ENCODE results near the gene ARMC7. TPM values are rescaled to one million over a fixed set of nuclear protein-coding genes. Genes with fewer than 3 reads are reported as not detected.
A peak's percentile ranks its signal among the peaks of the same experiment; 100 is the strongest.

The ARMC7 gene
- polyA plus RNA-seq, 3 donors = 15.2 to 17.7 (median 15.8) TPM

DNA sequence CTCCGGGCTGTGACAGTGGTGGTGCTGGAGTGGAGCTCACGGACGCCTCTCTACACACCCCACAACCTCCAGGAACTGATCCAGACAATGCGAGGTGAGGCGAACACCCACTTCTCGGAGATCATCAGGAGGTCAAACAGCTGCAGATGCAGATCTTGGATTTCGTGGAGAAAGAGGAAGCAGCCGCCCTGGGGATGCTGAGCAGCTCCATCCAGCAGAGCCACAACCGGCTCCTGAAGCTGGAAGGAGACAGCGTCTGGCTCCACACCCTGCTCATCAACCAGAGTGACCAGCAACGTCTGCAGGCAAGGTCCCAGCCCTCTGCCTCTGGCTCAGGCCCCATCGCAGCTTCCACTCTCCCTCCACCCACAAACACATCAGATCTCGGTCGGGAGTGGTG lies 35.2 kb upstream of the ARMC7 start:
- no peak for DNase-seq (ENCODE audit: extremely low read depth in 1 of 11, low read depth in 9 of 11, low spot score in 4 of 11)

DNA sequence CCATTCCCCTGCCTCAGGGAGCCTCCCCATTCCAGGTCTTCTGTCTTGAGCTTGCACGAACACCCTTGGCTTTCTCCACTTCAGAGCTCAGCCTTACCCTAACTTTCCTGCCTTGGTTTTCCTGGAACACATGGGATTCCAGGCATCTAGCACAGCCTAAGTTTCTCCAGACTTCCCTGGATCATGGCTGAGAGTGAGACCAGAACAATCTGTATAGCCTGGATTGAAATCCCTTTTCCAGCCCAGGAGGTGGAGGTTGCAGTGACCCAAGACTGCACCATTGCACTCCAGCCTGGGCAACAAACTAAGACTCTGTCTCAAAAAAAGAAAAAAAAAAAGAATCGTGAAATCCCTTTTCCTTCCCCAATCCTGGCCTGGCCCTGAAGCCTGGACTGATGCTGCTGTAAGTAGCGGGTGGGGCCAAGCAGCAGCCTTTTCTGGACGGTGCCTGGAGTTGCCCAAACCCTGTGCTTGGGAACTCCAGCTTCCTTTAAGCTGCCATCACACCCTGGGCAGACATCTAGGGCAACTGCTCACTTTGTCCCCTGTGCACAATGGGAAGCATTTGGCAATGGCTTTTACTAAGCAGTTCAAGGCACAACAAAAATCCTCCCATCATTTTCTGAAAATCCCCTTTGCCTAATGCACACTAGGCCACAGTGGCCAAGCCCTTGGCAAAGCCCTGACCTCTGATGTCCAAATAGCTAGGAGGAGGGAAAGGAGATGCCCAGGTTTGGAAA lies 34.0 kb upstream of the ARMC7 start:
- no peak for DNase-seq (ENCODE audit: extremely low read depth in 1 of 11, low read depth in 9 of 11, low spot score in 4 of 11)

DNA sequence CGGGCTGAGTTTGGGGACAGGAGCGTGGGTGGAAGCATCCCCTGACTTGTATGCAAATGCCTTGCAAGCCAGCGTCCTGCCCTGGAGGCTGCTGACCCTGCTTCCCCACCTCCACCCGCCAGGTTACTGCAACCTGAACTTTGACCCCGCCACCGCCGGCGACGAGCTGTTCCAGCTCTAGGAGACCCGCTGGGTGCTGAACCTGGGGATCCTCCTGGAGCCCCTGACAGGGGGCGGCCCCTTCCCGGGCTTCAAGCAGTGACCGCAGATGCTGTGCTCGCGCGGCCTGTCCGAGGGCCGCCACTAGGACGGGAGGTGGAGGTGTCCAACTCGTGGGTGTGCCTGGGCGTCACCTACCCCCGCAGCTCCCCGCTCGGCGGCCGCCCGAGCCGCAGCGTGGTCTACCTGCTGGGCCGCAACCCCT lies 32.7 kb upstream of the ARMC7 start:
- no peak for DNase-seq (ENCODE audit: extremely low read depth in 1 of 11, low read depth in 9 of 11, low spot score in 4 of 11)

DNA sequence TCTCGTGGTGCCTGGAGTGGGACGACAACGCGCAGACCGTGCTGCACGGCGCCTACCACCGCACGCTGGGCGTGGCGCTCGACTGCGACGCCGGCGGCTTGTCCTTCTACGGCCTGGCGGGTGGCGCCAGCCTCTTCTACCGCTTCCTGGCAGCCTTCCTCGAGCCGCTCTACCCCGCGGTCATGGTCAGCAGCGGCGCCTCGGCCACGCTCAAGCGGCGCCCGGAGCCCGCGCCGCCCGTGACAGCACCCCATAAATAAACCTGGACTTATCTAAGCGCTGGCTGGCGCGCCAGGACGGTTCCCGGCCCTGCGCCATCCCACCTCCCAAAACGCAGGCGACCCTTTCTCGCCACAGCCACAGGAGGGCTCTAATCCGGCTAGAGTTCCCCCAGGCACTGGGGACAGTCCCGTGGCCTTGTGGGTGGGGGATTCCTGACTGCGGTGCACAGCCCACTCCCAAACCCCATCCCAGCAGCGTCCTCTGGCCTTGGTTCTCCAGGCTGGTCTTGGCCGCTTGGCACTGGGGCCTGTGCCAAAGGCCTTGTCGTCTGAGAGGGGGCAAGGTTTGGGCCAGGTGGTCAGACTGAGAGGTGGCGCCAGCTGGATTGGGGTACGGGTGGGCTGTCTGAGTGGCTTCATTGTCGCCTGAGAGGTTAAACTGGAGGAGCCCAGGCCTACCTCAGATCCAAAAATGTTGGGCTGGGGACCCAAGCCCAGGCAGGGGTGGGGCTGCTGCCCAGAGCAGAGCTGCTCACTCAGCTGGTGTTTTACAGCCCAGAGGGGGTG lies 32.1 kb upstream of the ARMC7 start:
- peak in 1 of 11 donors; percentile 37 for DNase-seq (ENCODE audit: extremely low read depth in 1 of 11, low read depth in 9 of 11, low spot score in 4 of 11)

DNA sequence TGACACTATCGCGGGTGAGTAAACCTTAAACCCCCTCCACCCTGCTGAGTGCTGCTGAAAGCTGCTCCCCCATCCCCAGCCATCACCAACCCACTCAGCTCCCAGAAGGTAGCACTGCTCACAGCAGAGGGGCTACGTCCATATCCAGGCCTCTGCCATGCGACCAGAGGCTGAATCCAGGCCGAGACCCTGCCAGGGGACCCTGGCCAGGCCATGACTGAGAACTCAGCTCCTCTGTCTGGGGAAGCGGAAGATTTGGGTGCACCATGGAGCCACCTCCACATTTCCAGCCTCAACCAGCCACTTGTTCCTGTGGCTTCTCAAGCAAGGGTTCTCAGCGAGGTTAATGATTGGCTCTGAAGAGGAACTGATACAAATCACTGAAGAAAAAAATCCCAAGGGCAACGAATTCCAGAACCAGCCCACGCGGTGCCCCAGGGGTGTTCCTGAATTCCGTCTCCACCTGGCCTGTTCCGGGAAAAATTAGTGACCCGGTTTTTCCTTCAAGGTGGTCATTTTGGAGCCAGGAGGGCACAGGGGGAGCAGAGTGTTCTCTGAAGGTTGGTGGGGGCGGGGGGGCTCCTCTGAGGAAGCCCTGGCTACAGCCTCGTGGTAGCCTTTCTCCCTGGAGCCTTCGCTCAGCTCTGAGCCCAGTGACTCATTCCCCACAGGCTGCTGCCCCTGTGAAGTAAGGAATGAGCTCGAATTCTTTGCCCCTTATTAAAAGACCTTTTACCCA lies 31.3 kb upstream of the ARMC7 start:
- peak in 2 of 11 donors; percentile 44 to 74 for DNase-seq (ENCODE audit: extremely low read depth in 1 of 11, low read depth in 9 of 11, low spot score in 4 of 11)

DNA sequence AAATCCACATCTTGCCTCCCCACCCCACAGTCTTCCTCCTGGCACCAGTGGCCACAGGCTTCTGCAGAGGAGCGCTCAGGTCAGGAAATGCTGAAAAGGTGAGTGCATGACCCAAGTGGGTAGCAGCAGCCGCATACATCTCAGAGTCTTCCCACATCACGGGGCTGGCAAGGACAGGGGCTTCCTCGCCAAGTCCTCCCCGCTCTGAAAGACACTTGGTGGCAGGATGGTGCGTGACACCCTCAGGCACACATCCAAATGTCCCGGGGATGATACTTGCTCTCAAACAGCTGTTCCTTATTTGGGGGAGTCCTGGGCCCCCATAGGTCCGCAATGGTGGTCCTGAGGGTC lies 30.8 kb upstream of the ARMC7 start:
- no peak for DNase-seq (ENCODE audit: extremely low read depth in 1 of 11, low read depth in 9 of 11, low spot score in 4 of 11)

DNA sequence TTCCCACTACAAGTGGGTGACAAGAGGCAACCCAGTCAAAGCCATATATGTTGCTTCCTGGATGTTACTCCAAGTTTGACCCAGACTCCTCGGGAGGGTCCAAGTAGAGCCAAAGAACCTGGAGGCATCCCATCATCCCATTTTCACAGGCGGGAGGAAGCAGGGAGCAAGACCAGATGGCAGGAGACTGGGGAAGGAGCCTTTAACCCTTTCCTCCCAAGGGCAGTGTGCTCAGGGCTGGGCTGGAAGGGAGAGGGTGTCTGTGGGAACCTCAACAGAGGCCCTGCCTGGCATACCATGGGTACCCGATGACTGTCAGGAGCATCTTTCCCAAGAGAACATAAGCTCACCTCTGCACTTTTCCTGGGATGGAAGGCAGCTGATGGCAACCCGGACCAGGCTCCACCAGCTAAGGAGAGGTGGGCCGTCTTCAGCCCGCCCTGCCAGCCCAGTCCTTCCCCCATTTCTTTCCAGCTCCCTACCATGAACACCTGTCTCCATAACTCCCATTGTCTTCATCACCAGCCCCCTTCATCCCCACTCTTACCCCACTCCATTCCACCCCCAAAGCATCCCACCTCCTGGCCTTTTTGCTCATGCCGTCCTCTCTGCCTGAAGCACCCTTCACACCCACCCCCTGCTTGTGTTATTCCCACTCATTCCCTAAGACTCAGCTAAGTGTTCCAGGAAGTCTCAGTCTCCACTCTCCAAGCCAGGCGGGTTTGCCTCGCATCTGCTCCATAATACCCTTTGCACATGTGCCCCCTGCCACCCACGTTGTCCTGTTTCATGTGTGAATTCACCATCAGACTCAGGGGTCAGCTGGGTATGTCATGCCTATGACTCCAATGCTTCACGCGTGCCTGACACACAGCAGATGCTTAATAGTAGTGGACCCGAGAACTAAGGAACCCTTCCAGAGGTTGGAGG lies 27.9 kb upstream of the ARMC7 start:
- DNase-seq (ENCODE audit: extremely low read depth in 1 of 11, low read depth in 9 of 11, low spot score in 4 of 11) = no peak

DNA sequence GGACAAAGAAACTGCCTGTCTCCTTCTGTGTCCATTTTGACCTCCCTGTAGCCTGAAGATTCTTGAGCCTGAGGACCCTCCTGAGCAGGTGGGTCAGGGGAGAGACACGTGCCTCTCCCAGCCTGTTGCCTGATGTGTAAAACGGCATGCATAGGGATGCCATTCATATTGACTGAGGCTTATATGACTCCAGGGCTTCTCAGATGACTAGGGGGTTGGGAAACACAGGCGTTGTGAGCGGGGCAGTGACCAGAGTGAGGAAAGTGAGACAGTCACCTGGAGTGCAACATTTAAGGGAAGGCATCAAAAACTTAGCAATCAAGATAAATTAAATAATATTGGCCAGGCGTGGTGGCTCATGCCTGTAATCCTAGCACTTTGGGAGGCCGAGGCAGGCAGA lies 27.1 kb upstream of the ARMC7 start:
- no peak for DNase-seq (ENCODE audit: extremely low read depth in 1 of 11, low read depth in 9 of 11, low spot score in 4 of 11)

DNA sequence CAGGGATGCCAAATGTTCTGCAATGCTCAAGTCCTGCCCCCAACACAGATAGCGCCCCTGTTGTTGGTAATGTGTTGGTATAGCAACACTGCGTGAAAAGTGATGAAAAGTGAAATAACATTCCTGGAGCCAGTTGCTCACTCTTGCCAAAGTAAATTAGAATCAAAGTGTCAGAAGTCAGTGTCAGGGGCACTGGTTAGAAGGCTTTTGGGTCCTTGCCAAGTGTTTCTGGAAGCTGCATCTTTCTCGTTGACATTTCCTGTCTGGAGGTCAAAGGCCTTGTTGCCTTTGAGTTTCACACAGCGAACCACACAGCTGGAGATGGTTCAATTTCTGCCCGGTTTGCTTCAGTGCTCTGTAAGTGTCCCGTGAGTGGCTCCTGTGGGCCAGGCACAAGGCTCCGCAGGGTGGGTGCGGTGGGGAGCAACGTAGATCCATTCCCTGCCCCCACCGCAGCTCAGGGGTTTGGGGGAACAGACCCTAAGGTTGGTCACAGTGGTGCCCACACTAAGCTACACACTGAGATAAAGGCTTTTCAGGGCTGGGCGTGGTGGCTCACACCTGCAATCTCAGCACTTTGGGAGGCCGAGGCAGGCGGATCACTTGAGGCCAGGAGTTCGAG lies 25.6 kb upstream of the ARMC7 start:
- no peak for DNase-seq (ENCODE audit: extremely low read depth in 1 of 11, low read depth in 9 of 11, low spot score in 4 of 11)

DNA sequence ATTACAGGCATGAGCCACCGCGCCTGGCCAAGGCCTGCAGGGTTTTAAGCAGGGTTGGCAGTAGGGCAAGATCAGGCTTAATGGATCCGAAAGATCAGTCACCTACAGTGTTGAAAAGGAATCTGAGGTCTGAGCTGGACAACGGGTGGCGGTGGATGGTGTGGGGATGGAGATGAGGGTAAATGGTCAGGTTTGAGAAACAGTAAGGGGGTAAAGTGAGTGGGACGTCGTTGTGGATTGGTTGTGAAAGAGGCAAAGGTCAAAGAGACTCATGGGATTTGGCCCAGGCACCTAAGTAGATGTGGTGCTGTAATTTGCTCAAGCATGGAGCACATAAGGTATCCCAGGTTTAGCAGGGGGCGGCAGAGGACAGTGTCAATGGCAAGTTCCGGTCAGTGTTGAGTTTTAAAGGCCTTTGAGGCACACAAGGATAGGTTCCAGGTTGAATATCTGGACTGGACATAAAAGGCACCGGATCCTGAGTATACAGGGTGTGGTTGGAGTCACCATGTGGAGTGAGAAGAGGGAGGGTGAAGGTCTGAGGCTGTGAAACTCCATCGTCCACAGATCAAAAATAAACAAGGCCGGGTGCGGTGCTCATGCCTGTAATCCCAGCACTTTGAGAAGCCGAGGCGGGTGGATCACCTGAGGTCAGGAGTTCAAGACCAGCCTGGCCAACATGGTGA lies 23.1 kb upstream of the ARMC7 start:
- DNase-seq (ENCODE audit: extremely low read depth in 1 of 11, low read depth in 9 of 11, low spot score in 4 of 11) = no peak

DNA sequence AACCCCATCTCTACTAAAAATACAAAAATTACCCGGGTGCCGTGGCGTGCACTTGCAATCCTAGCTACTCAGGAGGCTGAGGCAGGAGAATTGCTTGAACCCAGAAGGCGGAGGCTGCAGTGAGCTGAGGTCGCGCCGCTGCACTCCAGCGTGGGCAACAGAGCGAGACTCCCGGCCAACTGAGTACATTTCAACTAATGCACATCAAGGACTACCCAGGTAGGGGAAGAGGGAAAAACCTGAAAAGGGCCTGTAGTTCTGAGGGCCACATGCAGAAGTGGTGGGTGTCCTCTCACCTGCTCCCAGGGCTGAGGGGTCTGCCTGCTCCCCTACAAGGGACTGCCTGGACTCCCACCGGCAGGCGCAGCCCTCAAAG lies 22.6 kb upstream of the ARMC7 start:
- DNase-seq (ENCODE audit: extremely low read depth in 1 of 11, low read depth in 9 of 11, low spot score in 4 of 11) = no peak

DNA sequence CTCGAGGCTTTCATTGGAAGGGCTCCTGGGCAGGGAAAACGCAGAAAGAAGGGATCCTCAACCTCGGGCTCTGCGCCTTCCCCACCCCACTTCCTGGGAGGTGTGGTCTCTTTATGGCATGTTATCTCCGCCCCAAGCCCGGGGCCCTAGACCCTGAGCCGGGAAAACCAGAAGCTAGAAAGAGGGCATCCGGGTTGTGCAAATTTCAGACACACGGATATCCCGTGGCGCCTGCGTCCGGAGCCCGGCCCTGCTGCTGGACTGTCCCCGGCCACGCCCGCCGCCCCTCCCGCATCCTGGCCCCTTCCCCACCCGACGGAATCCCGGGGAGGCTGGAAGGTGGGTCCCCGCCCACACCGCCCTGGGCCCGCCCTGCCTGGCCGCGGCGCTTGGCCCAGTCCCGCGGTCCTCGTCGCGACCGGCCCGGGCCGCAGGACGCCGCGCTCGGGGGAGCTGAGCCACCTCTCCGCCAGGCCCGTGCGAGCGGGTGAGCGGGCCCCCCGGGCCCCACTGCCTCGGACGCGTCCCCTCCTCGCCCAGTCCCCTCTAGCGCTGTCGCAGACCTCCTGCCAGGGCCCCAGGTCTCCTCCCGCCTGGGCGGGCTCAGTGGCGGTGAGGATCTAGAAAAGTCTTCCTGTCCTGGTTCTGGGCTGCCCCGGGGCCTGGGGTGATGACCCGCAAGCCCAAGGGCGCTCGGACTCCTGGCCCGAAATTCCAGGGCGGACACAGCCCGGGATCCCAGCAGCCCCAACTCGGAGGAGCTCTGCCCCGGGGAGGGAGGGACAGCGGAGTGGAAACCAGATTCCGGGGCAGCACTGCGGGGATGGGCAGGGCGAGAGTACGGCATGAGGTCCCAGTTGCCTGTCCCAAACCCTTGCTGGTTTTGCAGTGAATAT lies 22.0 kb upstream of the ARMC7 start, which contains the start of gene SLC16A5:
Gene SLC16A5, plus strand, starts transcription at position 397 of the 896 bp plus-strand sequence. CDS start 5,683 bp downstream, outside the sequence.
- DNase-seq (ENCODE audit: extremely low read depth in 1 of 11, low read depth in 9 of 11, low spot score in 4 of 11) = peak in 8 of 11 donors; percentile 61 to 88 (median 78)

DNA sequence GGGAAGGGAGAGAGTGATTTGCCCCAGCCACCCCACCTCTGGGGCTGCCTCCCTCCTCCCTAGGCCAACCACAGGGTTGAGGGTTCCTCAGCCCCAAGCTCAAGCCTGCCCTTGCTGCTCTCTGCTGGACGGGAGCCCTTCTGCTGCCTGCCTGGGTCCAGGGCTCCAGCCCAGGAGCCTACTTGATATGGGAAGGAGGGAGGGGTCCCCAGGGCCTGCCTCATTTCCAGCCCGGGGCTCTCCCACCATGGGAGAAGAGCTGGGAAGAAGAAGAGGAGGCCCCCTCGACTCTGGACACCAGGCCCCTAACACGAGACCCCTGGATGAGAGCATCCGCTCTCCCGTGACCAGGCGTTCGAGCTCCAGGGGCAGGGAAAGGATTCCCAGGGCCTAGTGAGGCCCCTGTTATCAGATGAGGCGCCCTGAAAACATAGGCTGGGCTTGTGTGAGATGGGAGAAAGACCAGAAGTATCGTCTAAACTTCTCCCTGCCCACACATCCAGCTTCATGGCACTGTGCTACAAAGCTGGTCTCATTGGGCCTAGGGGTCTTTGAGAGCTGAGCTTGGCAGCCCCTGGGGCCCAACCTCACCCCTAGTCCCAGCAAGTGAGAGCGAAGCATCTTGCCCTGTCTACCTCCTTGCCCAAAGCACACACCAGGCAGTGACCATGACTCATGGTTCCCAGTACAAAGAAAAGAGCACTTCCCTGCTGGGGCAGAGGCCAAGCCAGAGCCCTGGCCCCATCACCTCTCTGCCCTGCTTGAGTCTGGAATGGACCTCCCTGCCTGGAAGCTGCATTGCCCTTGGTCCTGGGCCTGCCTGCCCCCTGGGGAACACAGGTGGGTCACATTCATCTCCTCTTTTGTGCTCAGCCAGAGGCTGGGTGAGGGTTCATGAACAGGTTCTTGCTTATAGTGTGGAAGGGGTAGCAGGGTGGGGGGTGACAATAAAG lies 21.0 kb upstream of the ARMC7 start:
- DNase-seq (ENCODE audit: extremely low read depth in 1 of 11, low read depth in 9 of 11, low spot score in 4 of 11) = no peak

DNA sequence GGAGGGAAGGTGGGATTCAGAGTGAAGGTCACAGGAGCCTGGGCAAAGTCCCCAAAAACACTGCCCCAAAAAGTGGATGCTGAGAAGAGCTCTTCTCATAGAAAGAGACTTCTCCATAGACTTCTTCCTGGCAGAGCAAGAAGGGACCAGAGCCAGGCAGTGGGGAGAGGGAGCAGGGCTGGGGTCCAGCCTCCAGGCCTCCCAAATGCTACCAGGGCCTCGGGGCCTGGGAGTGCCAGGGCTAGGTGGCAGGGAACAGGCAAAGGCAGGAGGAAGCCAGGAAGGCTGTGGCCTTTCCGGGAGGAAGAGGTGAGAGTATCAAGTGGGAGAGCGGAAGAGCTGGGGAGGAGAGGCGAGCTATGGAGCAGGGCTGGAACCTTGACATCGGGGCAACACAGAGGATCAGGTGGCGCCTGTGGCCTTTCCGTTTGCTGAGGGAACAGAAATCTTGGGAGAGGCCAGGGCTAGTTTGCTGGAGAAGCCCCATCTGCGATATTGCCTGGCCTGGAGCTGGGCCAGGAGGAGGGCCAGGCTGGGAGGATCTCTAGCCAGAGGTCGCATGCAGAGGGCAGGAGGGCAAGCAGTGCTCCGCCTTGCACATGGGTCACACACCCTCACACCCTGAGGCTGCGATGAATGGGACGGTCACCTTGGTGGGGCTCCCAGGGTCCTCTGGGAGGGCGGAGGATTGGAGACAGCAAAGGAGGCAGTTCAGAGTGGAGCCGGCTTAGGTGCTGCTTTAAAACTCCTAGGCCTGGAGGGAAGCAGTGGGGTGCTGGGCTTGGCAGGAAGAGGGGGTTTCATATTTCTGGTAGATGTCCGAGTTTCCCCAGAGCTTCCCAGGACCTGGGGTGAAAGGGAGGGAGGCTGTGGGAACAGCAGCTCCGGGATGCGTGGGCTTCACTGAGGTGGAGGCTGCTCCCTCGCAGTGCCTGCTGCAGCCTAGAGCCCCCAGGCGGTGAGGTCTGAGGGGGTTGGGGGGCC lies 18.6 kb upstream of the ARMC7 start:
- DNase-seq (ENCODE audit: extremely low read depth in 1 of 11, low read depth in 9 of 11, low spot score in 4 of 11) = no peak

DNA sequence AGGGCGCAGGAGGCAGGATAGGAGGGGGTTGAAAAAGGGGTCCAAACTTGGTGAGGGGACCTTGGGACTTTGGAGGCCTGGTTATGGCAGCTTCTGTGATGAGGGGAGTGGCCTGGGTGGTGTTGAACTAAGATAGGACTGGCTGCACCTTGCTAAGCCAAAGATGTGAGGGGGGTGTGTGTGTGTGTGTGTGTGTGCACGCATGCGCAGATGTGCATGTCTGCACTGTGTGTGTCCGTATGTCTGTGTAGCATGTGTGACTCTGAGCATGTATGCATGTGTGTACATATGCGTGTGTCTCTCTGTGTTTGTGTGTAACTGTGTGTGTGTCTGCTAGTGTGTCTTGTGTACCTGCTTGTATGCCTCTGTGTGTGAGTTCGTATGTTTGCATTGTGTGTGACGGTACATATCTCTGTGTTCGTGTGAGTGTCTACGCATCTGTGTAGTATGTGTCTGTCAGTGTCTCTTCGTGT lies 17.9 kb upstream of the ARMC7 start:
- no peak for DNase-seq (ENCODE audit: extremely low read depth in 1 of 11, low read depth in 9 of 11, low spot score in 4 of 11)
